Breast epithelium (tissue), 4 donors: Measurements from ENCODE around the gene OGFOD3. TPM values are rescaled to one million over a fixed set of nuclear protein-coding genes. Genes with fewer than 3 reads are reported as not detected.

ENCODE experiments used
- DNase-seq, 2 donors: peaks; one replicate each; pipeline ENCODE4 v3.0.0-alpha.2; 2019; ENCODE audit warnings: low spot score in 2 of 2
- H3K27ac ChIP-seq, 2 donors: fragments of 200-600 bp; sonication (generic) in 1 of 2; one replicate each; pipeline ENCODE4 v1.5.1; 2016 to 2019; ENCODE audit warnings: mild to moderate bottlenecking in 1 of 2
- H3K27me3 ChIP-seq, 2 donors: fragments of 200-600 bp; sonication (generic) in 1 of 2; one replicate each; pipeline versions ENCODE4 v1.5.1 to v1.6.0; 2017 to 2019; ENCODE audit warnings: control low read depth in 1 of 2, mild to moderate bottlenecking in 1 of 2
- H3K36me3 ChIP-seq: fragments of 200-600 bp; one replicate; pipeline ENCODE4 v1.5.1; 2019
- H3K4me1 ChIP-seq, 2 donors: fragments of 200-600 bp; sonication (generic); one replicate each; pipeline ENCODE4 v1.5.1; 2016 to 2019; ENCODE audit warnings: control low read depth in 1 of 2
- H3K4me3 ChIP-seq, 3 donors: fragments of 200-600 bp; sonication (generic); 1 replicate in 2 of 3; 2 replicates in 1 of 3; pipeline ENCODE4 v1.5.1; 2016 to 2019; ENCODE audit warnings: mild to moderate bottlenecking in 3 of 3, moderate library complexity in 2 of 3
- H3K9me3 ChIP-seq, 2 donors: fragments of 200-600 bp; sonication (generic) in 1 of 2; one replicate each; pipeline ENCODE4 v1.5.1; 2016 to 2019; ENCODE audit warnings: control low read depth in 1 of 2
- POLR2A ChIP-seq: fragments of 450-650 bp; IDR thresholded peaks from one replicate; pipeline ENCODE4 v1.6.1; 2016; ENCODE audit warnings: antibody characterized with exemption, mild to moderate bottlenecking, moderate library complexity
- POLR2AphosphoS5 ChIP-seq, 3 donors: sonication (generic); formaldehyde crosslinking; IDR thresholded peaks; one replicate each; pipeline ENCODE4 v1.6.1; 2017; ENCODE audit warnings: antibody characterized with exemption in 3 of 3
- intact Hi-C: fragments of 100-400 bp; cut with DNase I; formaldehyde crosslinking; loops from one replicate; pipeline ENCODE4 v1.15.1; 2023; ENCODE audit warnings: low total_unique reads
- total RNA-seq, 3 donors: library from RNA; depleted of rRNA; stranded (reverse); fragments of >200 nt; gene quantifications; one replicate each; pipeline ENCODE4 v1.1.0, GENCODE V29; 2016
- TF ChIP-seq, protein P1 (sequence below), 3 donors: fragments of 450-650 bp; IDR thresholded peaks; one replicate each; pipeline ENCODE4 v1.5.1; 2016 to 2017; ENCODE audit warnings: antibody characterized with exemption in 3 of 3, mild to moderate bottlenecking in 3 of 3, moderate library complexity in 3 of 3

OGFOD3 gene
- total RNA-seq, 3 donors from 2014 or later: 26.3 to 32.8 (median 28.5) TPM

DNA sequence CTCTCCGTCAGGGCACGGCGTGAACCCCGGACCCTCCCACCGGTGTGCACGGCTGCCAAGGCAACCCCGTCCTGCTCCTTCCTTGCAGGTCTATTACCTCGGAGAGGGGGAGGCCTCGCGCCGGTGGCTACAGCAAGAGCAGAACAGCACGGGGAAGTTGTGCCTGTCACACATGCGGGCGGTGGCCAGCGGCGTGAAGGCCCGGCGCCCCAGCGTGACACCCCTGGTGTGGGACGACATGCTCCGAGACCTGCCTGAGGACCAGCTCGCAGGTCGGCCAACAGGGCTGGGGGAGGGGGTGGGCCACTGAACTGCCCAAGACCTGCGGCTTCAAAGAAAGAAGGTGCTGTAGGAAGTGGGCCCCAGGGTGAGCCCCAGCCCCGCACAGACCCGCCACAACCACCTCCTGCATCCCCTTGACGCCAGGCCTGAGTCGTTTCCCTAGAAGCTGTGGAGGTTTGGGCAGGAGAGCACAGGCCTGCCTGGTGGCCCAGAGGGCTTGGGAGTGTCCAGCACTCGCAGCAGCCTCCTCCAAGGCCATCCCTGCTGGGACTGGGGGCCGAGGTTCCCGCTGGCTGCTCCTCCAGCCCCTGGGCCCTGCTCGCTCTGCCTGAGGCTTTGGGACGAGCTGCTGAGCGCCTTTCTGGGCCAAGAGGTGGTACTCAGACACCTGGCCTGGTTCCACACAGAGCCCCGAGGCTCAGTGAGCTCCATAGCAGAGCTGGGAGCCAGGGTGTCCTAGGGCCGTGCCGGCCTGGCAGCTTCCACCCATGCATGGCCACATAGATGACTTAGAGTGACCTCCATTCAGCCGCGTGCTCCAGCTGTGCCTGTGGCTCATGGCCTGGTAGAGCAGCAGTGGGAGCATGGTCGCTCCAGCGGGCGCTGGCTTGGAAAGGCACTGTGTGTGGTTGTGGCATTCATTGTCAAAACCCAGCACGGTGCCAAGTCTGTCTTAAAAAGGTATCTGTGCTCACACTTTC is 17.5 kb upstream of the OGFOD3 start:
- TF ChIP-seq POLR2AphosphoS5 (IDR thresholded peaks at IDR 0.05) (no peak), POLR2A (no peak)
- TF ChIP-seq, protein P1, sequence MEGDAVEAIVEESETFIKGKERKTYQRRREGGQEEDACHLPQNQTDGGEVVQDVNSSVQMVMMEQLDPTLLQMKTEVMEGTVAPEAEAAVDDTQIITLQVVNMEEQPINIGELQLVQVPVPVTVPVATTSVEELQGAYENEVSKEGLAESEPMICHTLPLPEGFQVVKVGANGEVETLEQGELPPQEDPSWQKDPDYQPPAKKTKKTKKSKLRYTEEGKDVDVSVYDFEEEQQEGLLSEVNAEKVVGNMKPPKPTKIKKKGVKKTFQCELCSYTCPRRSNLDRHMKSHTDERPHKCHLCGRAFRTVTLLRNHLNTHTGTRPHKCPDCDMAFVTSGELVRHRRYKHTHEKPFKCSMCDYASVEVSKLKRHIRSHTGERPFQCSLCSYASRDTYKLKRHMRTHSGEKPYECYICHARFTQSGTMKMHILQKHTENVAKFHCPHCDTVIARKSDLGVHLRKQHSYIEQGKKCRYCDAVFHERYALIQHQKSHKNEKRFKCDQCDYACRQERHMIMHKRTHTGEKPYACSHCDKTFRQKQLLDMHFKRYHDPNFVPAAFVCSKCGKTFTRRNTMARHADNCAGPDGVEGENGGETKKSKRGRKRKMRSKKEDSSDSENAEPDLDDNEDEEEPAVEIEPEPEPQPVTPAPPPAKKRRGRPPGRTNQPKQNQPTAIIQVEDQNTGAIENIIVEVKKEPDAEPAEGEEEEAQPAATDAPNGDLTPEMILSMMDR (IDR thresholded peaks at IDR 0.05): no peak
- DNase-seq: no peak
- no peaks in the 10 kb centered on the region for H3K4me1 ChIP-seq
- H3K36me3 ChIP-seq: no peaks in the 10 kb centered on the region
- intact Hi-C loops: no loop called here
- peak overlapping the region in 1 of 2 donors; percentile 21 for H3K27ac ChIP-seq
- no peaks in the 10 kb centered on the region for H3K9me3 ChIP-seq
- no peak overlapping the region for H3K4me3 ChIP-seq
- no peaks in the 10 kb centered on the region for H3K27me3 ChIP-seq

DNA sequence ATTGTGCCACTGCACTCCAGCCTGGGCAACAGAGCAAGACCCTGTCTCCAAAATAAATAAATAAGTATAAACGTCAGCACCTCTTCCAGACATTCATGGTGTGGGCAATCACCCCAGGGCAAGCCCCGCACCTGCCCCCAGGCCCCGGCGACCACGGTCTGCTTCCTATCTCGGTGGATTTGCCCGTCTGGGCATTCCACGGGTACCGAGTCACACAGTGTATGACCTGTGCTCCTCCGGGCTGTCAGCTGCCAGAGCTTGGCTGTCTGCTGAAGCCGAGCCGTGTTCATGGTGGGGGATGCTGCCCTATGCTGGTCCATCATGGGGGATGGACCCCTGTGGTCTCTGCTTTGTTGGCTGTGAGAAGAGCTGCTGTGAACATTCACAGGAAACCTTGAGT is 16.7 kb upstream of the OGFOD3 start:
- H3K27ac ChIP-seq: no peak overlapping the region
- H3K9me3 ChIP-seq: no peaks in the 10 kb centered on the region
- intact Hi-C loops: no loop called here
- H3K4me3 ChIP-seq: no peak overlapping the region
- no peak for DNase-seq
- H3K27me3 ChIP-seq: no peaks in the 10 kb centered on the region
- no peaks in the 10 kb centered on the region for H3K4me1 ChIP-seq
- TF ChIP-seq, protein P1 (IDR thresholded peaks at IDR 0.05): no peak
- TF ChIP-seq POLR2AphosphoS5 (IDR thresholded peaks at IDR 0.05): no peak
- no peak for TF ChIP-seq POLR2A
- H3K36me3 ChIP-seq: no peaks in the 10 kb centered on the region

DNA sequence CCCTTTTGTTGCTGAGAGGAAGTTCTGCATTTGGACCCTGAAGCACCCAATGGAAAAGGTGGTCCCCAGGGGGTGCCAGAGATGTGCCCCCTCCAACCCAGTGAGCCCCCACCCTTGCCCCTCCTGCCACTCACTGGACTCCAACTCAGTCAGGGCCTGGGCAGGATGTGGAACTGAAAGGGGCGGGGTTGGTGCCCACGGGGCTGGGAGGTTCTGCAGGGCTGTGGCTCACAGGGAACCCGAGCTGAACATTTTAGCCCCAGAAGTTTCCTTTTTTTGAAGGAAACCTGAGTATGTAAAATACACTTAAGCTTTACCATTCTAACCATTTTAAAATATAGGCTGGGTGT is 15.8 kb upstream of the OGFOD3 start:
- Histone ChIP-seq H3K9me3 (no peaks in the 10 kb centered on the region), H3K36me3 (no peaks in the 10 kb centered on the region), H3K27me3 (no peaks in the 10 kb centered on the region), H3K27ac (no peak overlapping the region), H3K4me3 (no peak overlapping the region), H3K4me1 (no peaks in the 10 kb centered on the region)
- no peak for DNase-seq
- intact Hi-C loops: no loop called here
- TF ChIP-seq POLR2A: no peak
- TF ChIP-seq, protein P1 (IDR thresholded peaks at IDR 0.05): no peak

DNA sequence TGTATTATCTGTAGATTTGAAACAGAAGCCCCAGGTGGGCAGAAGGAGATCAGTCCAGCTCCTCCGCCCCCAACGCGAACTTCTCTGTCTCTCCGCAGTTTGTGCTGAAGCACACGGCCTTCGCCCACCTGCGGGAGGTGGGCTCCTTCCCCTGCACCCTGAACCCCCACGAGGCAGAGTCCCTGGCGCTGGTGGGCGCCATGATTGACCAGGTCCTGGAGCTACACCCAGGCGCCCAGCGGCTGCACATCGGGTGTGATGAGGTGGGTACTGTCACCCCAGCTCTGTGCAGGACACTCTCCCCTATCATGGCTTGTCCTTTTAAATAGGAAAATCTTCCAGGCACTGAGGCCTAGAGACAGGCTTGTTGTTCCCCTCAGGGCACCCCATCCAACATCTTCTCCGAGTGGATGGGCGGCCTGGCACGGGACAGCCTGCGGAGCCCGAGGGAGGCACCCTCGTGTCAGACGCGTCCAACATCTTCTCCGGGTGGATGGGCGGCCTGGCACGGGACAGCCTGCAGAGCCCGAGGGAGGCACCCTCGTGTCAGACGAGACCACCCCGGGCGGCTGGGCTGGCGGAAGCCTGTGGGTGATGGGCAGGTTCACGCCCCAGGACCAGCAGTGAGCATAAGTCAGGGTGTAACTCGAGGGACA is 15.3 kb upstream of the OGFOD3 start:
- Histone ChIP-seq H3K27me3 (no peaks in the 10 kb centered on the region), H3K36me3 (no peaks in the 10 kb centered on the region), H3K27ac (no peak overlapping the region), H3K9me3 (no peaks in the 10 kb centered on the region), H3K4me1 (no peaks in the 10 kb centered on the region), H3K4me3 (no peak overlapping the region)
- intact Hi-C loops: no loop called here
- TF ChIP-seq, protein P1 (IDR thresholded peaks at IDR 0.05): no peak
- TF ChIP-seq POLR2AphosphoS5 (IDR thresholded peaks at IDR 0.05) (no peak), POLR2A (no peak)
- DNase-seq: no peak

DNA sequence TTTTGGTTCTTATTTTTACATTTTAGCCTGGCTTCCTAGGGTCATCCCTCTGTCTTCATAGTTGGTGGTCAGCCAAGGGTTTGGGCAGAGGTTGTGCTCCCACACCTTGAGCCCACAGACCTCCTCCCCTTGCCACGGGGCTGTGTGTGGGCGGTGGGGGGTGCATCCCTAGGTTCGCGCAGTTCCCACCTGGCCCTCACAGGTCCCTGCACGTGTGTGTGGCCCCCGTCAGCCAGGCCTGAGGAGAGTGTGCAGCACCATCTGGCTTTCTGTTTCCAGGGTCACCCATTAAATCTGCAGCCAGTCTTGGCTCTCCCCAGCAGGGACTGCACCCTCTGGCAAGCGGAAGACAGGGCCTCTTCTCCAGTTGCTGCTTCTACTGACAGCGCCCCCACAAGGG is 13.6 kb upstream of the OGFOD3 start:
- intact Hi-C loops: no loop called here
- no peak for DNase-seq
- no peaks in the 10 kb centered on the region for H3K4me1 ChIP-seq
- no peaks in the 10 kb centered on the region for H3K9me3 ChIP-seq
- H3K36me3 ChIP-seq: no peaks in the 10 kb centered on the region
- H3K27ac ChIP-seq: no peak overlapping the region
- H3K4me3 ChIP-seq: no peak overlapping the region
- no peaks in the 10 kb centered on the region for H3K27me3 ChIP-seq
- TF ChIP-seq, protein P1 (IDR thresholded peaks at IDR 0.05): no peak
- TF ChIP-seq POLR2AphosphoS5 (IDR thresholded peaks at IDR 0.05) (no peak), POLR2A (no peak)
